ENCODE measurements around the gene OSBPL6. TPM values are rescaled to one million over a fixed set of nuclear protein-coding genes. Genes with fewer than 3 reads are reported as not detected.

OSBPL6 gene
- total RNA-seq, 2 experiments from 2014 or later: 0.73 to 2.9 TPM

- Mint-ChIP-seq H3K4me3 (no peak overlapping the region), H3K27me3 (peaks cover 31% of the 10 kb centered on the region), H3K36me3 (no peaks in the 10 kb centered on the region), H3K9me3 (ENCODE audit: low read depth) (no peaks in the 10 kb centered on the region), H3K27ac (no peak overlapping the region), H3K4me1 (peaks cover 1% of the 10 kb centered on the region)
- DNase-seq (no peak), ATAC-seq (no peak)
- CTCF ChIA-PET: no interaction called here
Measured at GRCh38 chr2:178257127-178257526, 62.8 kb downstream of the OSBPL6 start.

GRCh38 chr2:178258916-178259315 lies 64.6 kb downstream of the OSBPL6 start:
- ATAC-seq (no peak), DNase-seq (no peak)
- Mint-ChIP-seq H3K4me3 (no peak overlapping the region), H3K27me3 (peaks cover 33% of the 10 kb centered on the region), H3K36me3 (no peaks in the 10 kb centered on the region), H3K9me3 (ENCODE audit: low read depth) (no peaks in the 10 kb centered on the region), H3K4me1 (peaks cover 6% of the 10 kb centered on the region), H3K27ac (no peak overlapping the region)
- CTCF ChIA-PET: interaction anchor here (1.4 kb wide), 1 partner anchor 10 kb away, joined by 6 read pairs; no protein-coding TSS in a partner anchor

- ATAC-seq (no peak), DNase-seq (no peak)
- H3K27ac Mint-ChIP-seq: no peak overlapping the region
- no peaks in the 10 kb centered on the region for H3K36me3 Mint-ChIP-seq
- peaks cover 6% of the 10 kb centered on the region for H3K4me1 Mint-ChIP-seq
- no peak overlapping the region for H3K4me3 Mint-ChIP-seq
- CTCF ChIA-PET: no interaction called here
- peaks cover 31% of the 10 kb centered on the region for H3K27me3 Mint-ChIP-seq
- H3K9me3 Mint-ChIP-seq (ENCODE audit: low read depth): no peaks in the 10 kb centered on the region
Measured at GRCh38 chr2:178263159-178263860, 69.0 kb downstream of the OSBPL6 start.

GRCh38 chr2:178264211-178264610 lies 69.9 kb downstream of the OSBPL6 start:
- DNase-seq (no peak), ATAC-seq (no peak)
- CTCF ChIA-PET: no interaction called here
- H3K27ac Mint-ChIP-seq: no peak overlapping the region
- peaks cover 22% of the 10 kb centered on the region for H3K27me3 Mint-ChIP-seq
- H3K9me3 Mint-ChIP-seq (ENCODE audit: low read depth): no peaks in the 10 kb centered on the region
- no peaks in the 10 kb centered on the region for H3K36me3 Mint-ChIP-seq
- no peak overlapping the region for H3K4me3 Mint-ChIP-seq
- H3K4me1 Mint-ChIP-seq: peaks cover 6% of the 10 kb centered on the region

- Mint-ChIP-seq H3K36me3 (no peaks in the 10 kb centered on the region), H3K27me3 (peaks cover 14% of the 10 kb centered on the region), H3K9me3 (ENCODE audit: low read depth) (no peaks in the 10 kb centered on the region), H3K27ac (no peak overlapping the region), H3K4me1 (peaks cover 6% of the 10 kb centered on the region), H3K4me3 (no peak overlapping the region)
- no peak for ATAC-seq
- CTCF ChIA-PET: no interaction called here
- no peak for DNase-seq
Measured at GRCh38 chr2:178265851-178266250, 71.5 kb downstream of the OSBPL6 start.

- H3K4me3 Mint-ChIP-seq: no peak overlapping the region
- CTCF ChIA-PET: no interaction called here
- H3K36me3 Mint-ChIP-seq: no peaks in the 10 kb centered on the region
- ATAC-seq: no peak
- H3K27ac Mint-ChIP-seq: no peak overlapping the region
- peaks cover 6% of the 10 kb centered on the region for H3K4me1 Mint-ChIP-seq
- H3K9me3 Mint-ChIP-seq (ENCODE audit: low read depth): no peaks in the 10 kb centered on the region
- H3K27me3 Mint-ChIP-seq: peaks cover 9% of the 10 kb centered on the region
- no peak for DNase-seq
Measured at GRCh38 chr2:178266445-178266844, 72.1 kb downstream of the OSBPL6 start.

- DNase-seq (no peak), ATAC-seq (no peak)
- no peaks in the 10 kb centered on the region for H3K9me3 Mint-ChIP-seq (ENCODE audit: low read depth)
- CTCF ChIA-PET: interaction anchor here (0.7 kb wide), 1 partner anchor 84 kb away, joined by 3 read pairs; no protein-coding TSS in a partner anchor
- no peaks in the 10 kb centered on the region for H3K36me3 Mint-ChIP-seq
- H3K27me3 Mint-ChIP-seq: peaks cover 5% of the 10 kb centered on the region
- H3K27ac Mint-ChIP-seq: no peak overlapping the region
- H3K4me1 Mint-ChIP-seq: peaks cover 4% of the 10 kb centered on the region
- H3K4me3 Mint-ChIP-seq: no peak overlapping the region
Measured at GRCh38 chr2:178267660-178268059, 73.3 kb downstream of the OSBPL6 start.

GRCh38 chr2:178268435-178268834 lies 74.1 kb downstream of the OSBPL6 start:
- Mint-ChIP-seq H3K36me3 (no peaks in the 10 kb centered on the region), H3K4me3 (no peak overlapping the region), H3K9me3 (ENCODE audit: low read depth) (no peaks in the 10 kb centered on the region), H3K27me3 (peaks cover 8% of the 10 kb centered on the region), H3K27ac (no peak overlapping the region), H3K4me1 (peaks cover 2% of the 10 kb centered on the region)
- DNase-seq: no peak
- CTCF ChIA-PET: interaction anchor here (1.6 kb wide), 1 partner anchor 9 kb away, joined by 6 read pairs; no protein-coding TSS in a partner anchor
- ATAC-seq: no peak

GRCh38 chr2:178269438-178270224 lies 75.3 kb downstream of the OSBPL6 start:
- ATAC-seq (no peak), DNase-seq (no peak)
- CTCF ChIA-PET: interaction anchor here (1.1 to 1.6 kb wide), 2 partner anchors 10 to 157 kb away, joined by 3 to 6 read pairs; partner anchors contain the start of gene RBM45
- Mint-ChIP-seq H3K4me1 (no peaks in the 10 kb centered on the region), H3K27me3 (peaks cover 7% of the 10 kb centered on the region), H3K4me3 (no peak overlapping the region), H3K9me3 (ENCODE audit: low read depth) (no peaks in the 10 kb centered on the region), H3K27ac (no peak overlapping the region), H3K36me3 (no peaks in the 10 kb centered on the region)

GRCh38 chr2:178270338-178270737 lies 76.0 kb downstream of the OSBPL6 start:
- Mint-ChIP-seq H3K4me1 (no peaks in the 10 kb centered on the region), H3K36me3 (no peaks in the 10 kb centered on the region), H3K9me3 (ENCODE audit: low read depth) (no peaks in the 10 kb centered on the region), H3K27me3 (peaks cover 10% of the 10 kb centered on the region), H3K27ac (no peak overlapping the region), H3K4me3 (no peak overlapping the region)
- no peak for ATAC-seq
- CTCF ChIA-PET: interaction anchor here (1.2 kb wide), 1 partner anchor 158 kb away, joined by 3 read pairs; the partner anchor contains the start of gene RBM45
- DNase-seq: no peak

- CTCF ChIA-PET: interaction anchor here (1.2 kb wide), 2 partner anchors 9 to 159 kb away, joined by 3 read pairs; partner anchors contain the start of gene RBM45
- no peak for ATAC-seq
- no peaks in the 10 kb centered on the region for H3K36me3 Mint-ChIP-seq
- no peak for DNase-seq
- no peaks in the 10 kb centered on the region for H3K9me3 Mint-ChIP-seq (ENCODE audit: low read depth)
- no peak overlapping the region for H3K27ac Mint-ChIP-seq
- peaks cover 10% of the 10 kb centered on the region for H3K27me3 Mint-ChIP-seq
- no peak overlapping the region for H3K4me3 Mint-ChIP-seq
- no peaks in the 10 kb centered on the region for H3K4me1 Mint-ChIP-seq
Measured at GRCh38 chr2:178271094-178271493, 76.8 kb downstream of the OSBPL6 start.

GRCh38 chr2:178271629-178272333 lies 77.5 kb downstream of the OSBPL6 start:
- no peak overlapping the region for H3K4me3 Mint-ChIP-seq
- ATAC-seq (no peak), DNase-seq (no peak)
- no peaks in the 10 kb centered on the region for H3K4me1 Mint-ChIP-seq
- no peaks in the 10 kb centered on the region for H3K36me3 Mint-ChIP-seq
- no peaks in the 10 kb centered on the region for H3K9me3 Mint-ChIP-seq (ENCODE audit: low read depth)
- no peak overlapping the region for H3K27ac Mint-ChIP-seq
- peaks cover 11% of the 10 kb centered on the region for H3K27me3 Mint-ChIP-seq
- CTCF ChIA-PET: interaction anchor here (1.2 kb wide), 2 partner anchors 8 to 160 kb away, joined by 3 read pairs; partner anchors contain the start of gene RBM45

GRCh38 chr2:178273787-178274360 lies 79.6 kb downstream of the OSBPL6 start:
- H3K36me3 Mint-ChIP-seq: no peaks in the 10 kb centered on the region
- CTCF ChIA-PET: interaction anchor here (0.9 kb wide), 1 partner anchor 162 kb away, joined by 4 read pairs; the partner anchor contains the start of gene RBM45
- ATAC-seq (no peak), DNase-seq (no peak)
- H3K4me1 Mint-ChIP-seq: no peaks in the 10 kb centered on the region
- H3K27me3 Mint-ChIP-seq: peaks cover 20% of the 10 kb centered on the region
- H3K27ac Mint-ChIP-seq: no peak overlapping the region
- no peaks in the 10 kb centered on the region for H3K9me3 Mint-ChIP-seq (ENCODE audit: low read depth)
- H3K4me3 Mint-ChIP-seq: no peak overlapping the region
